Measurements from ENCODE around the gene EIF4EBP3. TPM values are rescaled to one million over a fixed set of nuclear protein-coding genes. Genes with fewer than 3 reads are reported as not detected.

EIF4EBP3 gene
- total RNA-seq, 2 experiments from 2014 or later, result 12.7 to 15.1 TPM

DNA sequence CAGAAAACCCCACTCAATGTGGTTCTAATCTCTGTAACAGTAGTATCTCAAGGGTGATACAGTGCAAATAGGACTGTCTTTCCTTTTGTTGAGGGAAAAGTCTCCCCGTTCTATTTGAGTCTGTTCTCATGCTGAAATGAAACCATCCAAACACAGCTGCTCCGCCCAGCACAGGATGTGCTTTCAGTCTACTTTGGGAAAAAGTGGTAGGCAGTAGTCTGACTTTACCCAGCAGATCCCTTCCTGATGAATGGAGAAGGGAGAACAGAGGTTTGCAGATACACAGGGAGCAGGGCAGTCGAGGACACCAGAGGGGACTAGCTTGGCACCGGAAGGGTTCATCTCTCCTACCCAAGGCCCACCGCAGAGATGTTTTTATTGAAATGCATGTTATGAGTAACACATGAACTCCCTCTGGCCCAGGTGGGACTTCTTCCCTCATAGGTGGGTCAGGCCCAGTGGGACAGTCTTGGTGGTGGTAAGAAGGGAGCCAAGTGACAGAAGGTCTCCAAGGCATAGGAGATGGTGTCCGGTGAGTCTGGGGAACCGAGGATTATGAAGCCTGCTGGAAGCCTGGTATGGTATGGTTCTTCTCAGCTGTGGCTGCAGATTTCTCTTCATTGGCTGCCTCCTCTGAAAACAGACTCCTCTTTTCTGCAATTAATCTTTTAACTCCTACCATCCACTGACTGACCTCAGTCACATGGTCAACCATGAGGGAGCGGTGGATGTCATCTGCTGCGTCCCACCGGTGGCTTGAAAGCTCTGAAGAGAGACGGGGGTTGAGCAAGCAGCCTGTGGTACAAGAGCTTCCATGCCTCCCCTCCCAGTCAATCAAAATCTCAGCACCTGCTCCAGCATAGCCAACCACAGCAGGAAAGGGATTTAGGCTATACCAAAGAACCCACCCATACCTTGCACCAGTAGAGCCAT lies 3.0 kb downstream of the EIF4EBP3 start:
- ChIA-PET CTCF (interaction anchor here (0.8 kb wide), 1 partner anchor 18 kb away, joined by 3 read pairs; no protein-coding TSS in a partner anchor), POLR2A (interaction anchor here (1.2 to 5.0 kb wide), 4 partner anchors 13 to 97 kb away, joined by 3 to 87 read pairs (median 40); partner anchors contain the start of genes APBB3, CD14, IK and NDUFA2)
- Histone ChIP-seq H3K9me3 (ENCODE audit: control insufficient read depth in 1 of 2, insufficient read depth in 1 of 2, low read length in 2 of 2) (no peaks in the 10 kb centered on the region), H3K27me3 (ENCODE audit: control insufficient read depth in 1 of 2, insufficient read depth in 2 of 2, low read length in 2 of 2) (no peaks in the 10 kb centered on the region), H3K27ac (ENCODE audit: low read depth in 1 of 2, low read length in 2 of 2) (peak overlapping the region in 1 of 2 donors; percentile 3), H3K4me1 (ENCODE audit: insufficient read depth, low read length) (peaks cover 40% of the 10 kb centered on the region), H3K4me3 (ENCODE audit: low read length) (no peak overlapping the region), H3K36me3 (ENCODE audit: insufficient read depth, low read length) (peaks cover 39% of the 10 kb centered on the region)
- TF ChIP-seq, protein P1, sequence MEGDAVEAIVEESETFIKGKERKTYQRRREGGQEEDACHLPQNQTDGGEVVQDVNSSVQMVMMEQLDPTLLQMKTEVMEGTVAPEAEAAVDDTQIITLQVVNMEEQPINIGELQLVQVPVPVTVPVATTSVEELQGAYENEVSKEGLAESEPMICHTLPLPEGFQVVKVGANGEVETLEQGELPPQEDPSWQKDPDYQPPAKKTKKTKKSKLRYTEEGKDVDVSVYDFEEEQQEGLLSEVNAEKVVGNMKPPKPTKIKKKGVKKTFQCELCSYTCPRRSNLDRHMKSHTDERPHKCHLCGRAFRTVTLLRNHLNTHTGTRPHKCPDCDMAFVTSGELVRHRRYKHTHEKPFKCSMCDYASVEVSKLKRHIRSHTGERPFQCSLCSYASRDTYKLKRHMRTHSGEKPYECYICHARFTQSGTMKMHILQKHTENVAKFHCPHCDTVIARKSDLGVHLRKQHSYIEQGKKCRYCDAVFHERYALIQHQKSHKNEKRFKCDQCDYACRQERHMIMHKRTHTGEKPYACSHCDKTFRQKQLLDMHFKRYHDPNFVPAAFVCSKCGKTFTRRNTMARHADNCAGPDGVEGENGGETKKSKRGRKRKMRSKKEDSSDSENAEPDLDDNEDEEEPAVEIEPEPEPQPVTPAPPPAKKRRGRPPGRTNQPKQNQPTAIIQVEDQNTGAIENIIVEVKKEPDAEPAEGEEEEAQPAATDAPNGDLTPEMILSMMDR (IDR thresholded peaks at IDR 0.05), result no peak
- intact Hi-C loops (cut with DNase I, micrococcal nuclease), result loop anchor here in 1 of 2 experiments (5.0 kb wide), 1 partner anchor 162 kb away; no protein-coding TSS in a partner anchor
- DNase-seq (no peak), ATAC-seq (ENCODE audit: poor library complexity) (no peak)
- peak overlapping the region; percentile 96 for H3K27ac Mint-ChIP-seq
- no peaks in the 10 kb centered on the region for H3K27me3 Mint-ChIP-seq
- H3K4me3 Mint-ChIP-seq, result peak overlapping the region; percentile 44
- no peaks in the 10 kb centered on the region for H3K9me3 Mint-ChIP-seq
- peaks cover 72% of the 10 kb centered on the region for H3K36me3 Mint-ChIP-seq (ENCODE audit: low read depth)
- peaks cover 62% of the 10 kb centered on the region for H3K4me1 Mint-ChIP-seq (ENCODE audit: low read depth)

DNA sequence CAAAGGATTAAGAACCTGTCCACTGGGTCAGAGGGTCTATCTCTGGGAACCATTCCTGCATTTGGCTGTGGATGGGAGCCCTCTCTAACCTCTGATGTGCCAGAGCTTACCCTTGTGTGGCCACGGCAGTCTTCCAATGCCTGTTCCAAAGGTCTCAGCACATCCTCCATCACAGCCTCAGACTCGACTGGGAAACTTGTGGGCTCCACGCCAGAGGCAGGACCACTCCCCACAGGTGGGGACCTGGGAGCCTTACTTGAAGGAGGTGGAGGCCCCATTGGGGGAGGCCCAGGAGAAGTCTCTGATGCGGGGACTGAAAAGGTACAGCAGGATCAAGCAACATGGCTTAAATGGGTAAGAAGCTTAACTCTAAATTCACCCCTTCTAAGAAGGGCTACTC lies 4.4 kb downstream of the EIF4EBP3 start:
- no peaks in the 10 kb centered on the region for H3K27me3 ChIP-seq (ENCODE audit: control insufficient read depth in 1 of 2, insufficient read depth in 2 of 2, low read length in 2 of 2)
- H3K27ac ChIP-seq (ENCODE audit: low read depth in 1 of 2, low read length in 2 of 2), result no peak overlapping the region
- ChIA-PET CTCF (interaction anchor here (0.8 to 1.2 kb wide), 3 partner anchors 10 to 83 kb away, joined by 3 read pairs; no protein-coding TSS in a partner anchor), POLR2A (interaction anchor here (0.5 to 1.6 kb wide), 5 partner anchors 12 to 150 kb away, joined by 3 to 6 read pairs (median 4); partner anchors contain the start of genes ANKHD1, CD14, IK and NDUFA2)
- TF ChIP-seq, protein P1 (IDR thresholded peaks at IDR 0.05), result no peak
- Mint-ChIP-seq H3K36me3 (ENCODE audit: low read depth) (peaks cover 72% of the 10 kb centered on the region), H3K4me1 (ENCODE audit: low read depth) (peaks cover 76% of the 10 kb centered on the region), H3K27ac (peak overlapping the region; percentile 96), H3K27me3 (no peaks in the 10 kb centered on the region), H3K4me3 (no peak overlapping the region), H3K9me3 (no peaks in the 10 kb centered on the region)
- peaks cover 39% of the 10 kb centered on the region for H3K36me3 ChIP-seq (ENCODE audit: insufficient read depth, low read length)
- H3K4me3 ChIP-seq (ENCODE audit: low read length), result no peak overlapping the region
- peaks cover 50% of the 10 kb centered on the region for H3K4me1 ChIP-seq (ENCODE audit: insufficient read depth, low read length)
- no peak for DNase-seq
- intact Hi-C loops (cut with DNase I, micrococcal nuclease), result loop anchor here in 1 of 2 experiments (5.0 kb wide), 1 partner anchor 160 kb away; no protein-coding TSS in a partner anchor
- no peak for ATAC-seq (ENCODE audit: poor library complexity)
- no peaks in the 10 kb centered on the region for H3K9me3 ChIP-seq (ENCODE audit: control insufficient read depth in 1 of 2, insufficient read depth in 1 of 2, low read length in 2 of 2)

DNA sequence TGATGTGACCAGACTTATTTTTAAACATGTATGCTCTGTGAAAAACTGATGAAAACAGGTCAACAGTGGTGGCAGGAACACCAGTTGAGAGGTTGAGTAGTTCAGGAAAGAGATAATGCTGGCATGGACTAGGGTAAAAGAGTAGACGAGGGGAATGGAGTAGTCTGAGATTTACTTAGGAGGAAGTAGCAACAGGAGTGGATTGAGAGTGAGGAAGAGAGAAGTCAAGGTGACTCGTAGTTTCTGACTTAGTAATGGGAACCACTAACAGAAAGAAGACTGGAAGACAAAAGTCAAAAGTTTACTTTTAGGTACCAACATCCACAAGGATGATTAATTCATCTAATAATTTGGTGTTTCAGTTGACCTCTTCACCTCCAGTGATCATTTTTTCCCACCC lies 6.2 kb downstream of the EIF4EBP3 start:
- Histone ChIP-seq H3K9me3 (ENCODE audit: control insufficient read depth in 1 of 2, insufficient read depth in 1 of 2, low read length in 2 of 2) (no peaks in the 10 kb centered on the region), H3K36me3 (ENCODE audit: insufficient read depth, low read length) (peaks cover 39% of the 10 kb centered on the region), H3K4me1 (ENCODE audit: insufficient read depth, low read length) (peaks cover 39% of the 10 kb centered on the region), H3K27ac (ENCODE audit: low read depth in 1 of 2, low read length in 2 of 2) (no peak overlapping the region), H3K4me3 (ENCODE audit: low read length) (no peak overlapping the region), H3K27me3 (ENCODE audit: control insufficient read depth in 1 of 2, insufficient read depth in 2 of 2, low read length in 2 of 2) (no peaks in the 10 kb centered on the region)
- intact Hi-C loops (cut with DNase I, micrococcal nuclease), result loop anchor here in 1 of 2 experiments (5.0 kb wide), 1 partner anchor 159 kb away; no protein-coding TSS in a partner anchor
- Mint-ChIP-seq H3K36me3 (ENCODE audit: low read depth) (peaks cover 63% of the 10 kb centered on the region), H3K4me1 (ENCODE audit: low read depth) (peaks cover 73% of the 10 kb centered on the region), H3K4me3 (peak overlapping the region; percentile 51), H3K9me3 (no peaks in the 10 kb centered on the region), H3K27me3 (no peaks in the 10 kb centered on the region), H3K27ac (peak overlapping the region; percentile 81)
- ATAC-seq (ENCODE audit: poor library complexity) (no peak), DNase-seq (no peak)
- TF ChIP-seq, protein P1 (IDR thresholded peaks at IDR 0.05), result no peak
- ChIA-PET CTCF (interaction anchor here (0.6 to 1.4 kb wide), 3 partner anchors 8 to 81 kb away, joined by 3 read pairs; partner anchors contain the start of gene CD14), POLR2A (no interaction called here)
